A673 (cell line): Measurements from ENCODE around the gene FGF3.

Experiments
- CTCF ChIP-seq: fragments of 300-800, 200-600 bp; sonication (generic); conservative IDR thresholded peaks from 2 replicates; pipeline ENCODE4 v1.5.1; 2017; ENCODE audit warnings: low read depth, mild to moderate bottlenecking, antibody characterized with exemption, low read length, moderate library complexity, mixed read lengths
- EZH2 ChIP-seq: fragments of 200-600 bp; sonication (generic); IDR thresholded peaks from 2 replicates; pipeline ENCODE4 v1.6.1; 2017; ENCODE audit warnings: borderline replicate concordance, low read depth, mild to moderate bottlenecking, mixed read lengths, antibody characterized with exemption, low read length; ENCODE audit not compliant: poor library complexity, severe bottlenecking

- TF ChIP-seq CTCF (no peak), EZH2 (no peak)
Observed at GRCh38 chr11:69861901-69862300, 42.7 kb upstream of the FGF3 start.
